ENCODE data around the gene LRRC17.

The LRRC17 gene

DNA sequence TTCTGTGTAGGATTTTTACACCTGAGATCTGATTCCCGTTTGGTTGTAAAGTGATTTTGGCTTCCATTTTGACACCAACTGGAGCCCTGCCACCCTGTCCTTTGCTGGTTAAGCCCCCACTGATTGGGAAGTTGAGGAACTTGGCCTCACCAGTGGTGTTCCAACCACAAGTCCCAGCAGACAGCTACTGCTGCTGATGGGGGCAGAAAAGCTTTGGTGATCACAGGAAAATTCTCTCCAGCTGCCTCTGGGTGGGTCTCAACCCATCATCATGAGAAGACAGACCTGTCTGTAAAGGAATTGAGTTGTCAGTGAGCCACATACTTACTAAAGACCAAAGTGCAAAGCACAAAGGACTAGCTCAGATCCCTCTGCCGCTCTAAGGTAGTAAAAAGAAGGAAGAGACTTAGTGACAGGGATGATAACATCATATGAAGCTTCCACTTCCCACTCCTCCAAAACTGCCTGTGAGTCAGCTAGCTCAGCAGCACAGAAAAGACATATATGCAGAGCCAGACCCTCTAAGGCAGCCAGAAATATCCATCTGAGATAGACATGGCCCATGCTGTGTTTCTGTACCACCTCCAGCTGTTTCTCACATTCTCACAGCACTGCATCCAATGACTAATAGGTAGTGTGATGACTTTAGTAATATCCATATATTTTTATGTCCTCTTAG lies 22.4 kb upstream of the LRRC17 start:
- CTCF ChIA-PET: interaction anchor here (0.9 to 1.3 kb wide), 3 partner anchors 10 to 28 kb away, joined by 3 read pairs; no protein-coding TSS in a partner anchor
- TF ChIP-seq, protein P1, sequence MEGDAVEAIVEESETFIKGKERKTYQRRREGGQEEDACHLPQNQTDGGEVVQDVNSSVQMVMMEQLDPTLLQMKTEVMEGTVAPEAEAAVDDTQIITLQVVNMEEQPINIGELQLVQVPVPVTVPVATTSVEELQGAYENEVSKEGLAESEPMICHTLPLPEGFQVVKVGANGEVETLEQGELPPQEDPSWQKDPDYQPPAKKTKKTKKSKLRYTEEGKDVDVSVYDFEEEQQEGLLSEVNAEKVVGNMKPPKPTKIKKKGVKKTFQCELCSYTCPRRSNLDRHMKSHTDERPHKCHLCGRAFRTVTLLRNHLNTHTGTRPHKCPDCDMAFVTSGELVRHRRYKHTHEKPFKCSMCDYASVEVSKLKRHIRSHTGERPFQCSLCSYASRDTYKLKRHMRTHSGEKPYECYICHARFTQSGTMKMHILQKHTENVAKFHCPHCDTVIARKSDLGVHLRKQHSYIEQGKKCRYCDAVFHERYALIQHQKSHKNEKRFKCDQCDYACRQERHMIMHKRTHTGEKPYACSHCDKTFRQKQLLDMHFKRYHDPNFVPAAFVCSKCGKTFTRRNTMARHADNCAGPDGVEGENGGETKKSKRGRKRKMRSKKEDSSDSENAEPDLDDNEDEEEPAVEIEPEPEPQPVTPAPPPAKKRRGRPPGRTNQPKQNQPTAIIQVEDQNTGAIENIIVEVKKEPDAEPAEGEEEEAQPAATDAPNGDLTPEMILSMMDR (IDR thresholded peaks at IDR 0.05; ENCODE audit: control extremely low read depth, extremely low read depth, low read depth, missing control alignments): no peak
- POLR2A ChIA-PET: no interaction called here
- DNase-seq (ENCODE audit: extremely low spot score): no peak

DNA sequence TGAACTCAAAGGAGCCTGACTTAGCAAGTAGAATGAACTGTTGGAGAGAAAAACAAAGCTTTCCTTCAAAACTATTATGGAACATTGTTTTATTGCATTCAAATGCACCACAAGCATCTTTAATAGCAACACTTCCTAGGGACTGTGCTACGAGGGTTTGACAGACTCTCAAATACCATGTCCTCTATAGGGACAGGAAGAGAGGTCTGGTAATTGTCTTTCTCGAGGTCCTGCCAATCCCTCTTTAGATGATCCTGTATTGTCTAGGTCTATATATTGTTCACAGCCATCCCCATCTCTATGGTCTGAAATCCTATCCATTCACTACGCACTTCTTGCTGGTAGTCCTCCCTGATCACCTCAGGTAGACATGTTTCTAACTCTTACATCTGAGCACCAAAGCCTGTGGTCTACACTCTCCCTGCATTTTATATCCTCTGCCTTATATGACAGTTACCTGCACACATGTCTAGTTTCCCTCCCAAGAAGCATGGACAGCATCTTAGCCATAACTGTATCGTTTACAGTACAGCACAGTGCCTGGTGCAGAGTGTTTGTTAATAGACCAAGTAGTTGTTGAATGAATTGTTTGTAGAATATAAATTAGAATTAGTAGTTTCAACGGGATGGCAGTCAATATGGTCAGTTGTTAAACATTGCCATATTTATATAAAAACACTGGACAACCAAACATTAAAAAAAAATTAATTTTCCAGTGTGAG lies 21.7 kb upstream of the LRRC17 start:
- no peak for DNase-seq (ENCODE audit: extremely low spot score)
- ChIA-PET CTCF (interaction anchor here (0.9 to 1.1 kb wide), 2 partner anchors 9 to 27 kb away, joined by 3 read pairs; no protein-coding TSS in a partner anchor), POLR2A (no interaction called here)
- TF ChIP-seq, protein P1 (IDR thresholded peaks at IDR 0.05; ENCODE audit: control extremely low read depth, extremely low read depth, low read depth, missing control alignments): no peak

DNA sequence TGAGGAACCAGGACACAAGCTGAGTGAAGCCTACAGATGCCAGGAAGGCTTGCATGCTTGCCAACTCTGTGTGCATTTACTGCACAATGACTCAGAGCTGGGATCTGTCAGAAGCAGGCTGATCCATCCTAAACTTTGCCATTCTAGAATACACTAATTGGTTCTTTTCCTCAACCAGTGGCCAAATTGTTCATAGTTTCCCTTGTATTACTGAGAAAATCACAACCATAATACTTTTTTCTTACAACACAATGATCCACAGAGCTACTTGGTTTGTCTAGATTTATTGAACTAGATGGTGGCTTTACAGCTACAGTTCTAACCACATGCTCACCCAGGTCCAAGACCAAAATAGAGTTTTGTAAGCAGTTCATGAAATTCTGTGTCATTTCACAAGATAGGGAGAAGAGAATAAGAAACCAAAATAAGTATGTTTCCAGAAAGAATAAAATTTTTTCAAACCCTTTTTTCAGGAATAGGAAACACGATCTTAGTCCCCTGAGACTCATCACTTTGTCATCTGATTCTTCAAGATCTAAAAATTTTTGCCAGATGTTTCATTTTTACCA lies 21.0 kb upstream of the LRRC17 start:
- TF ChIP-seq, protein P1 (IDR thresholded peaks at IDR 0.05; ENCODE audit: control extremely low read depth, extremely low read depth, low read depth, missing control alignments): no peak
- ChIA-PET CTCF (no interaction called here), POLR2A (no interaction called here)
- no peak for DNase-seq (ENCODE audit: extremely low spot score)

DNA sequence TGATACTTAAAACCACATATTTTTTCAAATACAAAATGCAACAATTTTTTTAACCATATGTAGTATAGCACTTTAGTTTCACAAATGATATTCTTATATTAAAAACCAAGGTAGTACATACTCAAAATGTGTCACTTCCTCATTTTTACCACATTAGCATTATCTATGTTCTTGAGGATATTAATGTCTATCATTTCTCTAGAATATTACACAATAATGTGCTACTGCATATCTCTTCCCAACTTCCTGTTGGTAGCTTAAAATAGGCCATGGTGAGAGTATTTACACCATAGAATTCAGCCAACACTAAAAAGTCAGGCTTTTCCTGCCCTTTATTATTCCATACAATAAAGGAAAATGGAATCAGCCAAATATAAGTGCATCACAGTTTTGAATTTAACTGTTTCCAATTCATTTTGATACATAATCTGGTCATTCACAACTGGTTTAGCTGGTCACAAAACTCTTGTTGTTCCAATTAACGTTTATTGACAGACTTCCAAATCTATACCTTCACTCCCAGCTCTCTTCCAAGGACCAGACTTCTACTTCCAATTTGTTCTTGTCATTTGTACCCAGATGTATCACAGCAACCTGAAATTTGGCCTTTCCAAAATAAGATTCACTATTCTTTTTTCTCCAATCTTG lies 20.0 kb upstream of the LRRC17 start:
- POLR2A ChIA-PET: no interaction called here
- DNase-seq (ENCODE audit: extremely low spot score): no peak
- CTCF ChIA-PET: no interaction called here
- TF ChIP-seq, protein P1 (IDR thresholded peaks at IDR 0.05; ENCODE audit: control extremely low read depth, extremely low read depth, low read depth, missing control alignments): no peak

DNA sequence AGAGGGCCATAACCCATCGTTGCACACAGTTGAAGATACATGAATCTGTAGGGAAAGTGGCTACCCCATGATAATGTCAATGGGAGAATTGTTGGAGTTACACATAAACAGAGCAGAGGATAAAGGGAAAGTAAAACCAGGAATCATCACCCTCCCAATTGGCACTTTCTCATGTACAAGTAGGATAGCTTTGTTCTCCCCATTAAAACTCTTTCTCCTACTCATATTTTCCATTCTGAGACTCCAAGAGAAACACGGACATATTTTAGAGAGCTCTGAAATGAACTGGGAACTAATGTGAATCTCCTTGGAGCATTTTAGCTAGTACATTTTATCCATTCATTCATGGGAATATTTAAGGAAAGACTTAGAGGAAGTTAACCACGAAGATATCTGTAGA lies 17.2 kb upstream of the LRRC17 start:
- CTCF ChIA-PET: interaction anchor here (1.3 kb wide), 2 partner anchors 9 to 22 kb away, joined by 3 read pairs; no protein-coding TSS in a partner anchor
- DNase-seq (ENCODE audit: extremely low spot score): no peak
- POLR2A ChIA-PET: no interaction called here
- TF ChIP-seq, protein P1 (IDR thresholded peaks at IDR 0.05; ENCODE audit: control extremely low read depth, extremely low read depth, low read depth, missing control alignments): no peak

DNA sequence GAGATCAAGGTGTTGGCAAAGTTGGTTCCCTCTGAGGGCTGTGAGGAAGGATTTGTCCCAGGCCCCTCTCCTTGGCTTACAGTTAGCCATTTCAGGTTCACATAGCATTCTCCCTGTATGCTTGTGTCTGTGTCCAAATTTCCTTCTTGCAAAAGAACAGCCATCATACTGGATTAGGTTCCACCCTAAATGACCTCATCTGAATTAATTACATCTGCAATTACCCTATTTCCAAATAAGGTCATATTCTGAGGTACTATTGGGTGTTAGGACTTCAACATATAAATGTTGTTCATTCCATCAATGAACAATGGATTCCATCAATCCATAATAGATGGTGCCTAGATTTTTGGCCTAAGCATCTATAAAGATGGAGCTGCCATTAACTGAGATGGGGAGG lies 16.2 kb upstream of the LRRC17 start:
- TF ChIP-seq, protein P1 (IDR thresholded peaks at IDR 0.05; ENCODE audit: control extremely low read depth, extremely low read depth, low read depth, missing control alignments): no peak
- no peak for DNase-seq (ENCODE audit: extremely low spot score)
- POLR2A ChIA-PET: no interaction called here

More for the DNA sequence above, 16.2 kb upstream of the LRRC17 start:
- CTCF ChIA-PET: no interaction called here

Measured in GM10248 (cell line).